GM21825 (cell line): ENCODE results near the gene ZXDC.

Experiments
- ATAC-seq: cut with Tn5 transposase; IDR thresholded peaks from one replicate; pipeline ENCODE4 v1.9.1; 2021; ENCODE audit warnings: mild to moderate bottlenecking, moderate library complexity; ENCODE audit not compliant: unreplicated experiment

Gene ZXDC, protein sequence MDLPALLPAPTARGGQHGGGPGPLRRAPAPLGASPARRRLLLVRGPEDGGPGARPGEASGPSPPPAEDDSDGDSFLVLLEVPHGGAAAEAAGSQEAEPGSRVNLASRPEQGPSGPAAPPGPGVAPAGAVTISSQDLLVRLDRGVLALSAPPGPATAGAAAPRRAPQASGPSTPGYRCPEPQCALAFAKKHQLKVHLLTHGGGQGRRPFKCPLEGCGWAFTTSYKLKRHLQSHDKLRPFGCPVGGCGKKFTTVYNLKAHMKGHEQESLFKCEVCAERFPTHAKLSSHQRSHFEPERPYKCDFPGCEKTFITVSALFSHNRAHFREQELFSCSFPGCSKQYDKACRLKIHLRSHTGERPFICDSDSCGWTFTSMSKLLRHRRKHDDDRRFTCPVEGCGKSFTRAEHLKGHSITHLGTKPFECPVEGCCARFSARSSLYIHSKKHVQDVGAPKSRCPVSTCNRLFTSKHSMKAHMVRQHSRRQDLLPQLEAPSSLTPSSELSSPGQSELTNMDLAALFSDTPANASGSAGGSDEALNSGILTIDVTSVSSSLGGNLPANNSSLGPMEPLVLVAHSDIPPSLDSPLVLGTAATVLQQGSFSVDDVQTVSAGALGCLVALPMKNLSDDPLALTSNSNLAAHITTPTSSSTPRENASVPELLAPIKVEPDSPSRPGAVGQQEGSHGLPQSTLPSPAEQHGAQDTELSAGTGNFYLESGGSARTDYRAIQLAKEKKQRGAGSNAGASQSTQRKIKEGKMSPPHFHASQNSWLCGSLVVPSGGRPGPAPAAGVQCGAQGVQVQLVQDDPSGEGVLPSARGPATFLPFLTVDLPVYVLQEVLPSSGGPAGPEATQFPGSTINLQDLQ

DNA sequence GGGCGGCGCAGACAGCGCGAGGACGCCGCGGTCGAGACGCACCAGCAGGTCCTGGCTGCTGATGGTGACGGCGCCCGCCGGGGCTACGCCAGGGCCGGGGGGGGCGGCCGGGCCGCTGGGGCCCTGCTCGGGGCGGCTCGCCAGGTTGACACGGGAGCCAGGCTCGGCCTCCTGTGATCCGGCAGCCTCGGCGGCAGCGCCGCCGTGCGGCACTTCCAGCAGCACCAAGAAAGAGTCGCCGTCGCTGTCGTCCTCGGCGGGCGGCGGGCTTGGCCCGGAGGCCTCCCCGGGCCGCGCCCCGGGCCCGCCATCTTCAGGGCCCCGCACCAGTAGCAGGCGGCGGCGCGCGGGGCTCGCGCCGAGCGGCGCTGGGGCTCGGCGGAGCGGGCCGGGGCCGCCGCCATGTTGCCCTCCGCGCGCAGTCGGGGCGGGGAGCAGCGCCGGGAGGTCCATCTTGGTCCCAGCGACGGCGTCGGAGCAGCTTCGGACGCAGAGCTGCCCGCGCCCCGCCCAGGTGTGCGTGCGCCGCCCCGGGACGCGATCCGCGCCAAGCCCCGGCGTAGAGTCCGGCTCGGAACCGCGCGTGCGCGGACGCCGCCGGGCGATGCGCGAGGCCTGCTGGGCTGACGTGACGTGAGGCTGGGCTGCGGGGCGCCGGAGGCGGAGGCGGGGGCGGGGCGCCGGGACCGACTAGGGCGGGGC lies at the start of gene ZXDC:
Gene ZXDC (minus strand): TSS at position 479 of the 702 bp plus-strand sequence. CDS start 26 bp downstream, at position 453.
- peak; percentile 84 for ATAC-seq

GRCh38 chr3:126525091-126525852 lies 49.6 kb upstream of the ZXDC start:
- no peak for ATAC-seq

- no peak for ATAC-seq
Measured at GRCh38 chr3:126524429-126524988, 48.8 kb upstream of the ZXDC start.

DNA sequence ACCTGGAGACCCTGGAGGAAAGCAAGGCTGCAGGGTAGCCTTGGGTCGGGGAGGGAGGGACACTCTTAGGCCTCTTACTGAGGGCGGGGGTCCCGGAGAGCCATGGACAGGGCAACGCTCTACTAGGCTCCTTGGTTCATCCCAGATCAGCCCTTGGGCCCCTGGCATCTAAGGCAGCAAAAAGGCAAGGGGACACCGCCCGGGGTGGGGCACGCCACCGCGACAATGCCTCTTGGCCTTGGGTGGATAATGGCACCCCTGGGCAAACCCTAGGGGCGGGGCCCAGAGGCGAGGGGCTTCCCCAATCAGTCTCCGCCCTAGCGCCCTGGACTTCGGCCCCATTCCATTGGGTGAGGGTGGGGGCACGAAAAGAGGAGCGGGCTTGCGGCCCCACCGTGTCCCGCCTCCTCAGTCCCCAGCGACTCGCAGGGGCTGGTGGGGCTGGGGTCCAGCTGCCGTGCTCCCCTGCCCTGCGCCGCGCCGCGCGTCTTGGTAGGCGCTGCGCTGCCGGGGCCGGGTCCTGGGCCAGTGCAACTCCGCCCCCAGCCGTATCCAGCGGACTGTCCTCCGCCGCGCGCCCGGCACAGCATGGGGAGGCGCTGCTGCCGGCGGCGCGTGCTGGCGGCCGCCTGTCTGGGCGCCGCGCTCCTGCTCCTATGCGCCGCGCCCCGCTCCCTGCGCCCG lies 48.2 kb upstream of the ZXDC start, which contains the start of gene CHST13:
Gene CHST13 (plus strand): TSS at position 411 of the 684 bp plus-strand sequence. CDS start 178 bp downstream, at position 589.
- ATAC-seq: no peak

DNA sequence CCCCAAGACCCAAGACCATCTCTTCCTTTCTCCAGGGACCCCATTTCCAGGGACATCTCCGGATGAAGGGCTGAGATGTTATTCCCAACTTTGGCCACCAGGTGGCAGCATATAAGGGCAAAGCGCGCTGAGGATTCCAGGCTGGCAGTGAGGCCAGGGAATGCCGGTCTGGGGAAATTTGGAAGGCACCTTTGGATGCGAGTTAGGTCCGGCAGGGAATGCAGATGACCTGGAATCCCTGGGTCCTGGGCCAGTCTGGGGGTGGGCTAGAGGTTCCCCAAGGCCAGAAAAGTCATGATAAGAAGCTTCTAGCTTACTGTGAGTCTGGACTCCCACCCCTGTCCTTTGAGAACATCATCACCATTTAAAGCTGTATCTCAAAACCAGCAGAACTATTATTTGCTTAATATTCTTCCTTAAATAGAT lies 46.7 kb upstream of the ZXDC start:
- ATAC-seq: no peak

DNA sequence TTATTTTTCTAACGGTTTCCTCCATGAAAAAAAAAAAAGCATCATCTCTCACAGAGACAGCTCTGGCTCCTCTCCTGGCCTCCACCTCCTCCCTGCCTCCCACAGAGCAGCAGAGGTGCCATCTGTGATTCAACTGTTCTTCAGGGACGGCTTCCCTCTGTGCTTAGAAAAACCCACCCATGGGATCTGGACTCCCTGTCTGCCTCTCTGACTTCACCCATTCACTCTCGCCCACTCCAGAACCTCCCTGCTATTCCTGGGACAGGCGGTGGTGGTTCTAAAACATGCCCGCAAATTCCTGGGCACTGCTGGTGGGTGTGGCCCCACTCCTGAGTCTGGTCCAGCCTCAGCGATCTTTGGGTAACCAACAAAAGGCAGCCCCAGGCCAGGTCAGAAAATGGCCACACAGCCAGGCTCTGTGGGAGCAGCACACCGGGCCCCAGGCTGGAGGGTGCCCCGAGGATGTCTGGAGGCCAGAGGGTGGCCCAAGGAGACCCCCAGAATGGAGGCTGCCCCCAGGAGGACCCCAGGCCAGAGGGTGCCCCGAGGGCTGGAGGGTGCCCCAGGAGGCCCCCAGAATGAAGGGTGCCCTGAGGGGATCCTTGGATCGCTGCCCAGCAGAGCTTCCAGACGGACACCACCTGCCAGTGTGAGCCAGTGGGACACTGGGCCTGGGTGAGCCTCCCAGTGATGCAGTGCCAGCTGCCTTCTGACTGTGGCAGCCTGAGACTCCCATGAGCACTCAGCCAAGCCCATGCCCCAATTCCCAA lies 45.6 kb upstream of the ZXDC start:
- ATAC-seq: no peak

- ATAC-seq: no peak
Measured at GRCh38 chr3:126519506-126520455, 44.1 kb upstream of the ZXDC start.

GRCh38 chr3:126518779-126519177 lies 43.1 kb upstream of the ZXDC start:
- no peak for ATAC-seq

DNA sequence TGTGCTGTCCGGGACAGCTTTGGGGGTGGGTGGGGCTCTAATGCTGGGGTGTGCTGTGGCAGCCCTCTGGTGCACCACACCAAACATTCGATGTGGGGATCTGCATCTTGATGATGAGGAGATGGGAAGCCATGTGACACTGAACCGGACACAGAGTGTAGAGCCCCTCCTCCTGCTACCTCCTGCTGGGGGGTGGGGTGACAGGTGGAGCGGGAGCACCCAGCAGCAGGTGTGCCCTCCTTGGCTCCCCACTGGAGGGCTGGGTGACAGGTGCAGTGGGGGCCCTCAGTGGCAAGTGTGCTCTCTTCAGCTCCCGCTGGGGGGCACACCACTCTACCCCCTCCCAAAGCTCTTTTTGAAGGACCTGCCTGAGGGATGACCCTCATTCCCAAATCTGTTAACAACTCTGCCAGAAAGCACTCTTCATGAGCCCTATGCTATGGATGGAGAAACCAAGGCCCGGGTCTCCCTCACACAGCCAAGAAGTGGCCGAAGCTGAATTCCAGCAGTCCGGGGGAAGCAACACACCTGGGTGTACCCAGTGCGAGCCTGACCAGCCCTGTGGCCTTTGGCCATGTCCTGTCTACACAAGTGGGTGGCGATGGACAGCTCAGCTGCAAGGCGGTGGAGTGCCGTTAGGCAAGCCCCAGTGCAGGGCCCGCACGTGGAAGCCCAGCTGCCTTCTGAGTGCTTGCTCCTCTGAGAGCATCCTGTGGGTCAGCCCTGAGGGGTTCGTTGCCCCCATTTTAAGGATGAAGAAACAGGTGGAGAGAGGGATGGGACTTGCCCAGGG lies 42.5 kb upstream of the ZXDC start:
- no peak for ATAC-seq

DNA sequence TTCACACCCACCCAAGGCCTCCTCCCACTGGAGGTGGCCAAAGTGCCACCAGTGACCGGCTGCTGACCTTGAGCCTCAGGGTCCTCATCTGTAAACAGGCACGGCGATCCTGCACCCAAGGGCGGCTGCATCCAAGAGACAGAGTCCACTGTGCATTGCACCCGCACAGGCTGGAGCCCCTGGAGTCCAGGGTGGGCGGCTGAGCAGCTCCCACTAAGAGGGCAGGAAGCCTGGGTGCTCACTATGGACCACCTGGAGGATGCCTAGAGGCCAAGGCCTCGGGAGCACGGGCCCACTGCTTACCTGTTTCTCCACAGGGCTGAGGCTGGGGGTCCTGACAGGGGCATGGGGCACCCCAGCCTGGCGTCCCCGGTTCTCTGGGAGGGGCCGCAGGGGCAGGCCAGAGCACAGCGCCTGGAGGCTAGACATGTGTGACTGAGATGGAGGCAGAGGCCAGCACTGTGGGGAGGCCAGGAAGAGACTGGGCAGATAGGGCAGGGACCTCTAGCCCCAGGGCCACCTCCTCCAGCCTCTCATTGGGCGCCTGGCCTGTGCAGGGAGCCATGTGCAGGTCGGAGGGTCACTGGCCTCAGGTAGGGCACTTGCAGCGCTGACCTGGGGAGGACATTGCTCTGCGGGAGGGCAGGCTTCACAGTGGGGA lies 41.7 kb upstream of the ZXDC start, which contains the start of gene UROC1:
Gene UROC1 (minus strand): TSS at position 483 of the 661 bp plus-strand sequence. CDS start 54 bp downstream, at position 429.
- no peak for ATAC-seq

DNA sequence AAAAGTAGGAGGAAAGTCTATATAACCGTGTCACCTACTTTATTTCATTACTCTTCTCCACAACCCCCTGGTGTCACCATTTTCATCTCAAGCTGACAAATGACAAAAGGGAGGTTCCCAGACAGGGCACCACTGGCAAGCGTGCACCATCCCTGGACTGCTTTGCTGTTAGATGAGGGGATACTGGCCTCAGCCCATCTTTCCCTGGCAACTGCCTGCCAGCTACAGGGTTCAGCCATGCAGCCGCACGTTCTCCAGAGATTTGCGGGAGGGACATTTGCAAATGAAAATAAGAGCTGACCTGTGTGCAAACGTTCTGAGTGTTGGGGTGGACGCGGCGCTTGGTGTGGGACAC lies 41.2 kb upstream of the ZXDC start:
- no peak for ATAC-seq

DNA sequence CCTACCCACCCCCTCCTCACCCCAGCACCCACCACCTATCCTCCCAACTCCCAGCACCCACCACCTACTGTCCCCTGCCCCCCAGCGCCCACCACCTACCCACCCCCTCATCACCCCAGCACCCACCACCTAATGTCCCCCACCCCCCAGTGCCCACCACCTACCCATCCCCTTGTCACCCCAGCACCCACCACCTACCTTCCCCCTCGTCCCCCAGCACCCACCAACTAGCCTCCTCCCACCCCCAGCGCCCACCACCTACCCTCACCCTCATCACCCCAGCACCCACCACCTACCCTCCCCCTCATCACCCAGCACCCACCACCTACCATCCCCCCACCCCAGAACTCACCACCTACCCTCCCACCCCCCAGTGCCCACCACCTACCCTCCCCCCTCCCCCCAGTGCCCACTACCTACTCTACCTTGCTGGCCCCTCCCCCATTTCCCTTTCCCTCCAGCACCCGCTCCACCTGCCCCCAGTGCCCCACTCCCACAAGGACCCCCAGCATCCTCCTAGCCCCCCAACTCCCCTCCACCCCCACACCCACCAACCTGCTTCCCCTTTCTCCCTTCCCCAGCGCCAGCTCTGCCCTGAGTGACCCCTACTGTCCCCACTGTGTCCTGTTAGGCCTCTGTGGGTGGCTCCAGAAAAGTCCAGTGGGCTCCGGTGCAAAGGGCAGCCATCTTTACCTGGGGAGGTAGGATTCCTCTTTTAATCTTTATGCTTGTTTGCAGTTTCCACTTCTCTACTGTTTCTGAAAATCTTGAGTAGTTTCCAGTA lies 40.7 kb upstream of the ZXDC start:
- ATAC-seq: no peak

- no peak for ATAC-seq
Measured at GRCh38 chr3:126515066-126515706, 39.5 kb upstream of the ZXDC start.

- ATAC-seq: no peak
Measured at GRCh38 chr3:126514161-126514560, 38.5 kb upstream of the ZXDC start.
